ENCODE data around the gene ANXA1. TPM values are rescaled to one million over a fixed set of nuclear protein-coding genes. Genes with fewer than 3 reads are reported as not detected.

Gene ANXA1
- total RNA-seq, 1 donor from 2014 or later: 923 TPM

- H3K4me3 Mint-ChIP-seq: no peak overlapping the region
- DNase-seq (ENCODE audit: extremely low spot score, unreplicated experiment): no peak
- H3K27ac Mint-ChIP-seq: peak overlapping the region; percentile 97
- peaks cover 27% of the 10 kb centered on the region for H3K4me1 Mint-ChIP-seq (ENCODE audit: unreplicated experiment)
- TF ChIP-seq, protein P1, sequence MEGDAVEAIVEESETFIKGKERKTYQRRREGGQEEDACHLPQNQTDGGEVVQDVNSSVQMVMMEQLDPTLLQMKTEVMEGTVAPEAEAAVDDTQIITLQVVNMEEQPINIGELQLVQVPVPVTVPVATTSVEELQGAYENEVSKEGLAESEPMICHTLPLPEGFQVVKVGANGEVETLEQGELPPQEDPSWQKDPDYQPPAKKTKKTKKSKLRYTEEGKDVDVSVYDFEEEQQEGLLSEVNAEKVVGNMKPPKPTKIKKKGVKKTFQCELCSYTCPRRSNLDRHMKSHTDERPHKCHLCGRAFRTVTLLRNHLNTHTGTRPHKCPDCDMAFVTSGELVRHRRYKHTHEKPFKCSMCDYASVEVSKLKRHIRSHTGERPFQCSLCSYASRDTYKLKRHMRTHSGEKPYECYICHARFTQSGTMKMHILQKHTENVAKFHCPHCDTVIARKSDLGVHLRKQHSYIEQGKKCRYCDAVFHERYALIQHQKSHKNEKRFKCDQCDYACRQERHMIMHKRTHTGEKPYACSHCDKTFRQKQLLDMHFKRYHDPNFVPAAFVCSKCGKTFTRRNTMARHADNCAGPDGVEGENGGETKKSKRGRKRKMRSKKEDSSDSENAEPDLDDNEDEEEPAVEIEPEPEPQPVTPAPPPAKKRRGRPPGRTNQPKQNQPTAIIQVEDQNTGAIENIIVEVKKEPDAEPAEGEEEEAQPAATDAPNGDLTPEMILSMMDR (conservative IDR thresholded peaks at IDR 0.05): no peak
- no peaks in the 10 kb centered on the region for H3K36me3 Mint-ChIP-seq
- H3K9me3 Mint-ChIP-seq: no peaks in the 10 kb centered on the region
- H3K27me3 Mint-ChIP-seq: no peaks in the 10 kb centered on the region
Measured at GRCh38 chr9:73138516-73138915, 13.1 kb upstream of the ANXA1 start.

DNA sequence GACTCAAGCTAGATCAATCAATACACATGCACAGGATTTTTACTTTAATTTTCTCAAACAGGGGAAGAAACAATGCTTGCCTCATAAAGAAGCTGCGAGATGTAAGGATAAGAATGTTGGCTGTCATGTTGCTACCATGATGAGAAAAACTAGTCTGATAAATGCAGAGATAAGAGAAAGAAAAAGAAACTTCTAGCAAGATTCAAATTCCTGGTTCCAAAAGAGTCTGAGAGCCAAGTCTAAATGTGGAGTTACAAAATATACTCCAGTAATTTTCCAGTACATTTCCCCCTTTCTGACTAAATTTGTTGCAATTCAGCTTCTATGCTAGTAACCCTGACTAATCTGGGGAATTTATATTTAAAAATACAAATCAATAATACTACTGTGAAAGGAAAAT lies 10.4 kb upstream of the ANXA1 start:
- peaks cover 31% of the 10 kb centered on the region for H3K4me1 Mint-ChIP-seq (ENCODE audit: unreplicated experiment)
- H3K9me3 Mint-ChIP-seq: no peaks in the 10 kb centered on the region
- no peaks in the 10 kb centered on the region for H3K36me3 Mint-ChIP-seq
- TF ChIP-seq, protein P1 (conservative IDR thresholded peaks at IDR 0.05): no peak
- H3K27me3 Mint-ChIP-seq: no peaks in the 10 kb centered on the region
- peak overlapping the region; percentile 13 for H3K4me3 Mint-ChIP-seq
- H3K27ac Mint-ChIP-seq: peak overlapping the region; percentile 97
- no peak for DNase-seq (ENCODE audit: extremely low spot score, unreplicated experiment)

DNA sequence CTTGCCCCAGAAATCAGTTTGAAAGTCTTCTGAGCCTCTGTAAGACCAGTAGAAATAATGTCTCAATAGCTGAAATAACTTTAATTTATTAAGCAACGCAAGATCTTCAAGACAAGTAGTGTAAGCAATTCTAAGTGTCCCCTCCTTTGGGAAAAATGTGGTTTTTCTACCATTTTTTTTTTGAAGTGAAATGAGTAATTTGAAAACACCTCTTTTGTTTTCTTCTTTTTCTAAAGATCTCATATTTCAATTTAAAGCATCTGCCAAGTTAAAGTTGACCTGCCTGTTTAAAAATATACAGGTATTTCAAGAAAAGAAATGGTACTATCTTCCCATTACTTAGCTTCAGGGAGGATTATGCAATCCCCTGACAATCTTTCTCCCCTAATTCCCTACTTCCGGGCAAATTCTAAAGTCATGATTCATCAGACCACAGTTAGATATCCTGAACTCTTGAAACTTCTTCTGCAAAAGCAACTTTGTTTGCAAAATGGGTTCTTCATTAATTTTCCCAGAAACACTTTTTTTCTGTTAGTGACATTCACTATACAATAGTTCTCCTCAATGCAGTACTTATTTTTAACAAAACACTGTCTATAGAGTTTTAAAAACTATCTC lies 7.8 kb upstream of the ANXA1 start:
- H3K4me3 Mint-ChIP-seq: peak overlapping the region; percentile 66
- H3K27me3 Mint-ChIP-seq: no peaks in the 10 kb centered on the region
- peaks cover 27% of the 10 kb centered on the region for H3K4me1 Mint-ChIP-seq (ENCODE audit: unreplicated experiment)
- H3K36me3 Mint-ChIP-seq: no peaks in the 10 kb centered on the region
- TF ChIP-seq, protein P1 (conservative IDR thresholded peaks at IDR 0.05): no peak
- DNase-seq (ENCODE audit: extremely low spot score, unreplicated experiment): no peak
- no peaks in the 10 kb centered on the region for H3K9me3 Mint-ChIP-seq
- peak overlapping the region; percentile 92 for H3K27ac Mint-ChIP-seq

GRCh38 chr9:73146111-73146815 lies 5.4 kb upstream of the ANXA1 start:
- H3K4me1 Mint-ChIP-seq (ENCODE audit: unreplicated experiment): peaks cover 33% of the 10 kb centered on the region
- H3K9me3 Mint-ChIP-seq: no peaks in the 10 kb centered on the region
- no peak for DNase-seq (ENCODE audit: extremely low spot score, unreplicated experiment)
- H3K36me3 Mint-ChIP-seq: no peaks in the 10 kb centered on the region
- peak overlapping the region; percentile 76 for H3K27ac Mint-ChIP-seq
- no peaks in the 10 kb centered on the region for H3K27me3 Mint-ChIP-seq
- peak overlapping the region; percentile 17 for H3K4me3 Mint-ChIP-seq
- TF ChIP-seq, protein P1 (conservative IDR thresholded peaks at IDR 0.05): no peak

GRCh38 chr9:73148447-73148937 lies 3.2 kb upstream of the ANXA1 start:
- Mint-ChIP-seq H3K27ac (peak overlapping the region; percentile 93), H3K4me3 (peak overlapping the region; percentile 7), H3K4me1 (ENCODE audit: unreplicated experiment) (peaks cover 34% of the 10 kb centered on the region), H3K27me3 (no peaks in the 10 kb centered on the region), H3K36me3 (peaks cover 4% of the 10 kb centered on the region), H3K9me3 (no peaks in the 10 kb centered on the region)
- no peak for DNase-seq (ENCODE audit: extremely low spot score, unreplicated experiment)
- TF ChIP-seq, protein P1 (conservative IDR thresholded peaks at IDR 0.05): no peak

All from type B pancreatic cell (in vitro differentiated cells).